Measurements from ENCODE around the gene JOSD1. TPM values are rescaled to one million over a fixed set of nuclear protein-coding genes. Genes with fewer than 3 reads are reported as not detected.

Gene JOSD1
- total and polyA plus RNA-seq, 2 donors (not counting 1 experiment from before 2014, with no cell fraction given): 78.7 to 94.8 TPM

DNA sequence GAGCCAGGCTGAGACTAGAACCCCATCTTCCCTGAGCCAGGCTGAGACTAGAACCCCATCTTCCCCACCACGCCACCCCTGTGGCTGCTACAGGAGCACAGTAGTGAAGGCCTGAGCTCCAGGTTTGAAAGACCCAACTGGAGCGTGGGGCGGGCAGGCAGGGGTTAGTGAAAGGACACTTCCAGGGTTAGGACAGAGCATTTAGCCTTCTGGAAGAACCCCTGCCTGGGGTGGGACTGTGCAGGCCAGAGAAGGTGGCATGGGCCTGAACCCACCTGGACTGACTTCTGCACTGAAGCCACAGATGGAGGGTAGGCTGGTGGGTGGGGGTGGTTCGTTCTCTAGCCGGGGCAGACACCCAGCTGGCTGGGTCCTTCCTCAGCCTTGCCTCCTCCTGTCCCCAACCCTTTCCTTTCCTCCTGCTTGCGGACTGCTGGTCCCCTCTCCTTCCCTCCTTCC, 31.0 kb upstream of the JOSD1 start:
- Histone ChIP-seq H3K27me3 (replicated peaks in 1 of 4; ENCODE audit: control extremely low read depth in 1 of 4, control insufficient read depth in 3 of 4, insufficient read depth in 4 of 4, low read length in 3 of 4) (no peaks in the 10 kb centered on the region), H3K36me3 (replicated peaks in 1 of 2; ENCODE audit: control extremely low read depth in 1 of 2, control insufficient read depth in 1 of 2, extremely low read depth in 1 of 2, insufficient read depth in 2 of 2, low read length in 1 of 2) (peaks cover 3 to 89% of the 10 kb centered on the region in 2 experiments), H3K9me3 (ENCODE audit: control extremely low read depth in 1 of 3, control insufficient read depth in 2 of 3, insufficient read depth in 1 of 3, low read length in 2 of 3) (no peaks in the 10 kb centered on the region), H3K4me1 (ENCODE audit: control insufficient read depth in 2 of 2, insufficient read depth in 2 of 2, low read length in 2 of 2) (peaks cover 0 to 18% of the 10 kb centered on the region in 2 donors), H3K4me3 (ENCODE audit: control extremely low read depth in 1 of 5, extremely low read depth in 1 of 5, insufficient read depth in 1 of 5, low read depth in 2 of 5, low read length in 4 of 5) (no peak overlapping the region), H3K9ac (ENCODE audit: low read length) (no peak overlapping the region), H3K79me2 (ENCODE audit: control insufficient read depth, insufficient read depth, low read length) (peaks cover 18% of the 10 kb centered on the region), H3K27ac (ENCODE audit: low read length in 2 of 2) (no peak overlapping the region), H2AFZ (ENCODE audit: insufficient read depth, low read depth, low read length, poor library complexity, severe bottlenecking) (no peak overlapping the region), H3K4me2 (replicated peaks; ENCODE audit: low read depth, low read length, poor library complexity, severe bottlenecking) (no peak overlapping the region), H4K20me1 (ENCODE audit: control insufficient read depth, insufficient read depth, low read length, poor library complexity, severe bottlenecking) (peaks cover 92% of the 10 kb centered on the region)
- intact Hi-C loops (cut with micrococcal nuclease): no loop called here
- Mint-ChIP-seq H3K27me3 (no peaks in the 10 kb centered on the region), H3K27ac (peak overlapping the region; percentile 50), H3K9me3 (ENCODE audit: insufficient read depth) (no peaks in the 10 kb centered on the region), H3K4me3 (no peak overlapping the region), H3K4me1 (peaks cover 28% of the 10 kb centered on the region)
- ATAC-seq (ENCODE audit: low read depth) (no peak), DNase-seq (no peak)
- ChIA-PET CTCF (interaction anchor here (0.6 to 8.3 kb wide), 8 partner anchors 14 to 394 kb away, joined by 3 to 81 read pairs (median 5); partner anchors contain the start of genes CBX6 and NPTXR), POLR2A (interaction anchor here (0.6 to 2.0 kb wide), 4 partner anchors 12 to 26 kb away, joined by 3 to 5 read pairs (median 4); partner anchors contain the start of gene GTPBP1)
- TF ChIP-seq CTCF (IDR thresholded peaks at IDR 0.05): no peak
- WGBS (ENCODE audit: insufficient coverage): 100% methylated on average over 4 of the region's 6 CpGs

DNA sequence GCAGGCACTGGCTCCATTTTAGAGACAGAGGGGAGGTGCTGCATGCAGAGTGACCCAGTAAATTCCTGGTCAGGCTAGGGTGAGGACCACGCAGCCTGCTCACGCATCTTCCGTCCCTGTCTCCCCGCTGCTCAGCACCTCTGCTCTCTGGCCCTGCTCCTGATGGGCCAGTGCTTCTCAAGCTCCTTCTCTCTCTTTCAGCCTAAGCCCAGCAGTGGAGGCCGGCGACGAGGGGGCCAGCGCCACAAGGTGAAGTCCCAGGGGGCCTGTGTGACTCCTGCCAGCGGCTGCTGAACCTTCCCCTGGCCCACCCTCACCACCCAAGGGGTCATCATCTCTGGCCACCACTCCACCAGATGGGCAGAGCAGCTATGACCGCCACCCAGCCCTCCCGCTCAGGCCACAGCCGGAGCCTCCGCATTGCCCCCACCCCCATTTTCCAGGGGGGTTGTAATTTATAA, 29.7 kb upstream of the JOSD1 start:
- Mint-ChIP-seq H3K27ac (peak overlapping the region; percentile 5), H3K9me3 (ENCODE audit: insufficient read depth) (no peaks in the 10 kb centered on the region), H3K4me3 (no peak overlapping the region), H3K27me3 (no peaks in the 10 kb centered on the region), H3K4me1 (peaks cover 22% of the 10 kb centered on the region)
- ChIA-PET POLR2A (interaction anchor here (0.5 to 1.2 kb wide), 3 partner anchors 21 to 385 kb away, joined by 3 to 7 read pairs (median 3); no protein-coding TSS in a partner anchor), CTCF (interaction anchor here (1.0 to 8.3 kb wide), 3 partner anchors 24 to 69 kb away, joined by 3 to 81 read pairs (median 3); no protein-coding TSS in a partner anchor)
- Histone ChIP-seq H2AFZ (ENCODE audit: insufficient read depth, low read depth, low read length, poor library complexity, severe bottlenecking) (no peak overlapping the region), H3K9ac (ENCODE audit: low read length) (no peak overlapping the region), H3K4me1 (ENCODE audit: control insufficient read depth in 2 of 2, insufficient read depth in 2 of 2, low read length in 2 of 2) (peaks cover 0 to 6% of the 10 kb centered on the region in 2 donors), H3K36me3 (replicated peaks in 1 of 2; ENCODE audit: control extremely low read depth in 1 of 2, control insufficient read depth in 1 of 2, extremely low read depth in 1 of 2, insufficient read depth in 2 of 2, low read length in 1 of 2) (peaks cover 3 to 89% of the 10 kb centered on the region in 2 experiments), H3K27ac (ENCODE audit: low read length in 2 of 2) (no peak overlapping the region), H3K4me3 (ENCODE audit: control extremely low read depth in 1 of 5, extremely low read depth in 1 of 5, insufficient read depth in 1 of 5, low read depth in 2 of 5, low read length in 4 of 5) (no peak overlapping the region), H3K27me3 (replicated peaks in 1 of 4; ENCODE audit: control extremely low read depth in 1 of 4, control insufficient read depth in 3 of 4, insufficient read depth in 4 of 4, low read length in 3 of 4) (no peaks in the 10 kb centered on the region), H3K4me2 (replicated peaks; ENCODE audit: low read depth, low read length, poor library complexity, severe bottlenecking) (no peak overlapping the region), H3K9me3 (ENCODE audit: control extremely low read depth in 1 of 3, control insufficient read depth in 2 of 3, insufficient read depth in 1 of 3, low read length in 2 of 3) (no peaks in the 10 kb centered on the region), H3K79me2 (ENCODE audit: control insufficient read depth, insufficient read depth, low read length) (peaks cover 27% of the 10 kb centered on the region), H4K20me1 (ENCODE audit: control insufficient read depth, insufficient read depth, low read length, poor library complexity, severe bottlenecking) (peaks cover 86% of the 10 kb centered on the region)
- no peak for TF ChIP-seq EZH2 (IDR thresholded peaks at IDR 0.05; ENCODE audit: borderline replicate concordance, insufficient read depth, low read depth, low read length, poor library complexity, severe bottlenecking)
- no peak for TF ChIP-seq CTCF (IDR thresholded peaks at IDR 0.05)
- intact Hi-C loops (cut with micrococcal nuclease): no loop called here
- 97% methylated on average over 9 of the region's 13 CpGs for WGBS (ENCODE audit: insufficient coverage)
- DNase-seq (no peak), ATAC-seq (ENCODE audit: low read depth) (no peak)
